Endothelial cell of umbilical vein (primary cell): ENCODE results near the gene SOCS3.

Source experiments
- POLR2A ChIP-seq: IDR thresholded peaks from 2 replicates; pipeline ENCODE4 v1.6.1; 2012; ENCODE audit warnings: low read depth, mild to moderate bottlenecking, control low read depth, low read length
- POLR2AphosphoS5 ChIP-seq: IDR thresholded peaks from 2 replicates; pipeline ENCODE4 v1.6.1; 2012; ENCODE audit warnings: low read depth, mild to moderate bottlenecking, control low read depth, low read length, moderate library complexity; ENCODE audit not compliant: insufficient read depth
- TF ChIP-seq, protein P1 (sequence below): IDR thresholded peaks from 2 replicates; pipeline ENCODE4 v1.6.1; 2011; ENCODE audit not compliant: insufficient read depth, insufficient read length
- TF ChIP-seq, protein P2 (sequence below), 2 donors: IDR thresholded peaks; 1 replicate in 1 of 2; 2 replicates in 1 of 2; pipeline ENCODE4 v1.5.1; 2011; ENCODE audit warnings: low read length in 2 of 2, mild to moderate bottlenecking in 2 of 2, moderate library complexity in 2 of 2, control low read depth in 1 of 2, inconsistent platforms in 1 of 2, low read depth in 1 of 2; ENCODE audit not compliant: insufficient read depth in 1 of 2; ENCODE audit errors: extremely low read depth in 1 of 2

DNA sequence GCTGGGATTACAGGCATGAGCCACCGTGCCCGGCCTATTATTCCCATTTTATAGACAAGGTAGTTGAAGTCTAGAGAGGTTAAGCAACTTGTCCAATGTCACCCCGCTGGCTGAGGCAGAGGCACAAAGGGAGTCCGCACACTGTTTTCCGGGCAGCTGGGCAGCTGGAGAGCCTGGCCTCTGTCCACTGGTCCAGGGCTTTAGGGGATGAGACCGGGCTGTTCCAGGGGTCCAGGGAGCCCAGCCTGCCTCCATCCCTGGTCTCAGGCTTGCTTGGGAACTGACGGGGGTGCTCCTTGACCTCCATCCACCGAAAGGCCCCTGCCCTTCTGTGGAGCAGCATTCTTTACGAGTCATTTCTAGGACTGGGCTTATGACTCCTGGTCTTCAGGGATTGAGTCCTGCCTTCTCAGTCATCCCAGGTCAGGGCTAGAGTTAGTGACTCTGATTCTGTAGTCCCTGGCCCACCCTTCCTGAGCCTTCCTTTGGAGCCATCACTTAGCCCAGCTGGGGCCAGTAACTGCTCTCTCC is 37.5 kb downstream of the SOCS3 start:
- TF ChIP-seq POLR2A (no peak), POLR2AphosphoS5 (no peak)
- TF ChIP-seq, protein P1, sequence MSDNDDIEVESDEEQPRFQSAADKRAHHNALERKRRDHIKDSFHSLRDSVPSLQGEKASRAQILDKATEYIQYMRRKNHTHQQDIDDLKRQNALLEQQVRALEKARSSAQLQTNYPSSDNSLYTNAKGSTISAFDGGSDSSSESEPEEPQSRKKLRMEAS = no peak
- TF ChIP-seq, protein P2, sequence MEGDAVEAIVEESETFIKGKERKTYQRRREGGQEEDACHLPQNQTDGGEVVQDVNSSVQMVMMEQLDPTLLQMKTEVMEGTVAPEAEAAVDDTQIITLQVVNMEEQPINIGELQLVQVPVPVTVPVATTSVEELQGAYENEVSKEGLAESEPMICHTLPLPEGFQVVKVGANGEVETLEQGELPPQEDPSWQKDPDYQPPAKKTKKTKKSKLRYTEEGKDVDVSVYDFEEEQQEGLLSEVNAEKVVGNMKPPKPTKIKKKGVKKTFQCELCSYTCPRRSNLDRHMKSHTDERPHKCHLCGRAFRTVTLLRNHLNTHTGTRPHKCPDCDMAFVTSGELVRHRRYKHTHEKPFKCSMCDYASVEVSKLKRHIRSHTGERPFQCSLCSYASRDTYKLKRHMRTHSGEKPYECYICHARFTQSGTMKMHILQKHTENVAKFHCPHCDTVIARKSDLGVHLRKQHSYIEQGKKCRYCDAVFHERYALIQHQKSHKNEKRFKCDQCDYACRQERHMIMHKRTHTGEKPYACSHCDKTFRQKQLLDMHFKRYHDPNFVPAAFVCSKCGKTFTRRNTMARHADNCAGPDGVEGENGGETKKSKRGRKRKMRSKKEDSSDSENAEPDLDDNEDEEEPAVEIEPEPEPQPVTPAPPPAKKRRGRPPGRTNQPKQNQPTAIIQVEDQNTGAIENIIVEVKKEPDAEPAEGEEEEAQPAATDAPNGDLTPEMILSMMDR (IDR thresholded peaks at IDR 0.05; ENCODE audit: extremely low read depth in 1 of 2, insufficient read depth in 1 of 2, low read depth in 1 of 2, low read length in 2 of 2) = no peak
